ENCODE results near the gene ABCA4.

The ABCA4 gene

DNA sequence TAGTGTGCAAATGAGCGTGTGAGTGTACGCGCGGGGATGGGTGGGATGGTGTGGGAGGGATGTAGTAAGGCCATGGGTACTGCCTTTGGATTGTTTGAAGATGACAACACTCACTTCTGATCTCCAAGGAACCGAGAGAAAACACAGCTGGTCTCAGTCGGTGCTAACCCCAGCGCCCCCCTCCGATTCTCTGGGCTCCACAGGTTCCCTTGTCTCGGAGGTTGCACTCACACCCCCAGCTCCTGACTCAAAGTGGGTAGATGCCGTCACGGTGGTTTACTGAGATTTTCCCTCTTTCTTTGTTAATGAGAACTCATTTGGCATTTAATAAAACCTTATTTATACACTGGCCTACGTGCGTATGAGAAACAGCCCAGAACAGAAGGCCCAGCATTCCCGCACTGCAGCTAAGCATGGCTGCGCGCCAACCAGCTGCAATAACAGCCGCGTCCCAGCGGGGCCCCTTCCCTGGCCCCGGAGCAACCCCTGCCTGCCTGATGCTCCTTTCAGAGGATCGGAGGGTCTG lies 25.8 kb downstream of the ABCA4 start:
- Histone ChIP-seq H3K4me2 (ENCODE audit: insufficient read depth, low read length, poor library complexity, severe bottlenecking) (no peak overlapping the region), H3K18ac (ENCODE audit: low read length) (peak overlapping the region; percentile 68), H3K9ac (ENCODE audit: low read depth, low read length, poor library complexity) (no peak overlapping the region), H3K27me3 (ENCODE audit: control insufficient read depth in 3 of 3, insufficient read depth in 3 of 3, low read depth in 1 of 3, low read length in 3 of 3) (no peaks in the 10 kb centered on the region), H2BK12ac (ENCODE audit: low read length) (no peak overlapping the region), H3K9me3 (replicated peaks in 1 of 2; ENCODE audit: control insufficient read depth in 2 of 2, insufficient read depth in 1 of 2, low read depth in 1 of 2, low read length in 2 of 2) (no peaks in the 10 kb centered on the region), H3K4ac (ENCODE audit: low read length) (no peak overlapping the region), H2AFZ (ENCODE audit: low read length) (no peak overlapping the region), H3K4me3 (ENCODE audit: low read length in 2 of 2) (no peak overlapping the region), H3K23ac (ENCODE audit: low read depth, low read length, poor library complexity) (no peak overlapping the region), H3K27ac (replicated peaks; ENCODE audit: low read length) (no peak overlapping the region), H3K79me1 (ENCODE audit: low read depth, low read length) (no peaks in the 10 kb centered on the region), H2BK120ac (ENCODE audit: low read depth, low read length) (no peak overlapping the region), H3K14ac (ENCODE audit: low read length) (no peak overlapping the region), H2BK5ac (ENCODE audit: low read length) (peak overlapping the region; percentile 22), H2BK15ac (ENCODE audit: low read length) (no peak overlapping the region), H4K91ac (ENCODE audit: low read depth, low read length, poor library complexity) (no peak overlapping the region), H2AK5ac (ENCODE audit: low read depth, low read length) (peak overlapping the region; percentile 38), H3K36me3 (replicated peaks in 1 of 2; ENCODE audit: control insufficient read depth in 2 of 2, insufficient read depth in 2 of 2, low read length in 2 of 2) (no peaks in the 10 kb centered on the region), H4K8ac (ENCODE audit: low read depth, low read length) (no peak overlapping the region), H3K4me1 (ENCODE audit: control insufficient read depth in 2 of 2, insufficient read depth in 1 of 2, low read depth in 1 of 2, low read length in 2 of 2) (peaks cover 30% of the 10 kb centered on the region in 2 donors)
- 100% methylated on average over 4 of the region's 21 CpGs; no CpG with 5 or more reads in 1 of the 2 donors for WGBS, 2 donors (ENCODE audit: extremely low coverage in 2 of 2, insufficient read length in 2 of 2, insufficient replicate concordance in 1 of 2)
- DNase-seq (ENCODE audit: low spot score), result no peak

GRCh38 chr1:94094469-94095111 lies 26.4 kb downstream of the ABCA4 start:
- Histone ChIP-seq H3K27ac (replicated peaks; ENCODE audit: low read length) (peak overlapping the region; percentile 4), H2BK12ac (ENCODE audit: low read length) (no peak overlapping the region), H3K4me3 (ENCODE audit: low read length in 2 of 2) (no peak overlapping the region), H2BK5ac (ENCODE audit: low read length) (no peak overlapping the region), H4K91ac (ENCODE audit: low read depth, low read length, poor library complexity) (no peak overlapping the region), H3K9me3 (replicated peaks in 1 of 2; ENCODE audit: control insufficient read depth in 2 of 2, insufficient read depth in 1 of 2, low read depth in 1 of 2, low read length in 2 of 2) (no peaks in the 10 kb centered on the region), H3K9ac (ENCODE audit: low read depth, low read length, poor library complexity) (no peak overlapping the region), H3K14ac (ENCODE audit: low read length) (no peak overlapping the region), H2BK15ac (ENCODE audit: low read length) (no peak overlapping the region), H3K4me2 (ENCODE audit: insufficient read depth, low read length, poor library complexity, severe bottlenecking) (no peak overlapping the region), H3K4me1 (ENCODE audit: control insufficient read depth in 2 of 2, insufficient read depth in 1 of 2, low read depth in 1 of 2, low read length in 2 of 2) (peaks cover 30% of the 10 kb centered on the region in 2 donors), H3K36me3 (replicated peaks in 1 of 2; ENCODE audit: control insufficient read depth in 2 of 2, insufficient read depth in 2 of 2, low read length in 2 of 2) (no peaks in the 10 kb centered on the region), H3K18ac (ENCODE audit: low read length) (peak overlapping the region; percentile 68), H2AFZ (ENCODE audit: low read length) (peak overlapping the region; percentile 80), H3K79me1 (ENCODE audit: low read depth, low read length) (no peaks in the 10 kb centered on the region), H4K8ac (ENCODE audit: low read depth, low read length) (no peak overlapping the region), H2BK120ac (ENCODE audit: low read depth, low read length) (no peak overlapping the region), H3K27me3 (ENCODE audit: control insufficient read depth in 3 of 3, insufficient read depth in 3 of 3, low read depth in 1 of 3, low read length in 3 of 3) (no peaks in the 10 kb centered on the region), H3K23ac (ENCODE audit: low read depth, low read length, poor library complexity) (no peak overlapping the region), H2AK5ac (ENCODE audit: low read depth, low read length) (peak overlapping the region; percentile 38), H3K4ac (ENCODE audit: low read length) (no peak overlapping the region)
- no peak for DNase-seq (ENCODE audit: low spot score)
- WGBS, 2 donors (ENCODE audit: extremely low coverage in 2 of 2, insufficient read length in 2 of 2, insufficient replicate concordance in 1 of 2), result 100% methylated on average over 2 of the region's 14 CpGs; no CpG with 5 or more reads in 1 of the 2 donors

DNA sequence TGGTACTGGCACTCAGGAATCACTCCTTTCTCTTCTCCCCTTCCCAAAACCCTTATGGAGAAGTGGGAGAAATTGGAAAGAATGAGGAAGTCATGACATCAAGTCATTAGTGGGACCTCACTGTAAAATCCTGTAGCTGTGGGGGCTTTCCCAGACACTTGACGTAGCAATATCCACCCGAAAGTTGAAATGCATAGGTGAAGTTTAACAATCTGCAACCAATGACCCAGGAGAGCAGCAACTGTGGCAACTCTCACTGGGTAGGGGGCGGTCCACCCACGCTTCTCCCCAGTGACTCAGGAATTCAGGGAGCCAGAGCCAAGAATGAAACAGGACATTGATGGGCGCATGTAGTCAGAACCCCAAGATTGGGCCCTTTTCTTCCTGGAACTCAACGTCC lies 27.0 kb downstream of the ABCA4 start:
- H3K9me3 ChIP-seq (replicated peaks in 1 of 2; ENCODE audit: control insufficient read depth in 2 of 2, insufficient read depth in 1 of 2, low read depth in 1 of 2, low read length in 2 of 2), result no peaks in the 10 kb centered on the region
- no peak overlapping the region for H2BK15ac ChIP-seq (ENCODE audit: low read length)
- no peak overlapping the region for H3K23ac ChIP-seq (ENCODE audit: low read depth, low read length, poor library complexity)
- peaks cover 30% of the 10 kb centered on the region in 2 donors for H3K4me1 ChIP-seq (ENCODE audit: control insufficient read depth in 2 of 2, insufficient read depth in 1 of 2, low read depth in 1 of 2, low read length in 2 of 2)
- no peak overlapping the region for H3K18ac ChIP-seq (ENCODE audit: low read length)
- H3K27ac ChIP-seq (replicated peaks; ENCODE audit: low read length), result no peak overlapping the region
- no peak overlapping the region for H2BK120ac ChIP-seq (ENCODE audit: low read depth, low read length)
- H4K8ac ChIP-seq (ENCODE audit: low read depth, low read length), result no peak overlapping the region
- no peak overlapping the region for H3K14ac ChIP-seq (ENCODE audit: low read length)
- H2BK12ac ChIP-seq (ENCODE audit: low read length), result no peak overlapping the region
- peak overlapping the region; percentile 80 for H2AFZ ChIP-seq (ENCODE audit: low read length)
- no peak for DNase-seq (ENCODE audit: low spot score)
- H4K91ac ChIP-seq (ENCODE audit: low read depth, low read length, poor library complexity), result no peak overlapping the region
- no peak overlapping the region for H2BK5ac ChIP-seq (ENCODE audit: low read length)
- WGBS, 2 donors (ENCODE audit: extremely low coverage in 2 of 2, insufficient read length in 2 of 2, insufficient replicate concordance in 1 of 2), result no CpG with 5 or more reads among the region's 6 CpGs
- H3K4me3 ChIP-seq (ENCODE audit: low read length in 2 of 2), result no peak overlapping the region
- no peaks in the 10 kb centered on the region for H3K27me3 ChIP-seq (ENCODE audit: control insufficient read depth in 3 of 3, insufficient read depth in 3 of 3, low read depth in 1 of 3, low read length in 3 of 3)
- no peaks in the 10 kb centered on the region for H3K79me1 ChIP-seq (ENCODE audit: low read depth, low read length)
- H3K36me3 ChIP-seq (replicated peaks in 1 of 2; ENCODE audit: control insufficient read depth in 2 of 2, insufficient read depth in 2 of 2, low read length in 2 of 2), result no peaks in the 10 kb centered on the region
- H3K9ac ChIP-seq (ENCODE audit: low read depth, low read length, poor library complexity), result no peak overlapping the region
- H3K4ac ChIP-seq (ENCODE audit: low read length), result no peak overlapping the region
- no peak overlapping the region for H2AK5ac ChIP-seq (ENCODE audit: low read depth, low read length)
- H3K4me2 ChIP-seq (ENCODE audit: insufficient read depth, low read length, poor library complexity, severe bottlenecking), result no peak overlapping the region

DNA sequence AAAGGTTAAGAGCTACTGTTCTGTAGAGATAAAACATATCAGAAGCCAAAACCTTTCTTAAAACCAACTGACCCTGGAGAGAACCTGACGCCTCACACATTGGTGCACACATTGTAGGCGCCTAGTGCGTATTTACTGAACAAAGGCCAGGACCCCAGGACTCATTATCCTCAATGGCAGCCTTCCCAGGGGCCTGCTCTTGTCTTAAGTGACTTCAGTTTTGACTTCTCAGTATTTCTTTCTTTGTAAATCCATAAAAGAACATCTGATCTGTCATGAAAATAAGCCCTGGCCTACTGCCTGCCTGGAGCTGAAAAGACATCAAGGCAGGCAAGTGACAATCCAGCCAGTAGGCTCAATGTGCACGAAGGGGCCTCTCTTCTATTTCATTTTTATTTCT lies 27.6 kb downstream of the ABCA4 start:
- Histone ChIP-seq H3K79me1 (ENCODE audit: low read depth, low read length) (no peaks in the 10 kb centered on the region), H3K23ac (ENCODE audit: low read depth, low read length, poor library complexity) (no peak overlapping the region), H4K91ac (ENCODE audit: low read depth, low read length, poor library complexity) (no peak overlapping the region), H4K8ac (ENCODE audit: low read depth, low read length) (no peak overlapping the region), H3K4me2 (ENCODE audit: insufficient read depth, low read length, poor library complexity, severe bottlenecking) (no peak overlapping the region), H3K27ac (replicated peaks; ENCODE audit: low read length) (no peak overlapping the region), H3K4me3 (ENCODE audit: low read length in 2 of 2) (no peak overlapping the region), H3K4me1 (ENCODE audit: control insufficient read depth in 2 of 2, insufficient read depth in 1 of 2, low read depth in 1 of 2, low read length in 2 of 2) (peaks cover 30% of the 10 kb centered on the region in 2 donors), H3K14ac (ENCODE audit: low read length) (no peak overlapping the region), H3K18ac (ENCODE audit: low read length) (no peak overlapping the region), H3K9me3 (replicated peaks in 1 of 2; ENCODE audit: control insufficient read depth in 2 of 2, insufficient read depth in 1 of 2, low read depth in 1 of 2, low read length in 2 of 2) (peaks cover 0 to 2% of the 10 kb centered on the region in 2 donors), H2AFZ (ENCODE audit: low read length) (peak overlapping the region; percentile 4), H3K36me3 (replicated peaks in 1 of 2; ENCODE audit: control insufficient read depth in 2 of 2, insufficient read depth in 2 of 2, low read length in 2 of 2) (no peaks in the 10 kb centered on the region), H2BK5ac (ENCODE audit: low read length) (no peak overlapping the region), H3K4ac (ENCODE audit: low read length) (no peak overlapping the region), H3K9ac (ENCODE audit: low read depth, low read length, poor library complexity) (no peak overlapping the region), H2BK12ac (ENCODE audit: low read length) (no peak overlapping the region), H2BK120ac (ENCODE audit: low read depth, low read length) (no peak overlapping the region), H3K27me3 (ENCODE audit: control insufficient read depth in 3 of 3, insufficient read depth in 3 of 3, low read depth in 1 of 3, low read length in 3 of 3) (no peaks in the 10 kb centered on the region), H2BK15ac (ENCODE audit: low read length) (no peak overlapping the region), H2AK5ac (ENCODE audit: low read depth, low read length) (no peak overlapping the region)
- DNase-seq (ENCODE audit: low spot score), result no peak
- no CpG with 5 or more reads among the region's 4 CpGs for whole genome bisulfite sequencing, 2 donors (ENCODE audit: extremely low coverage in 2 of 2, insufficient read length in 2 of 2, insufficient replicate concordance in 1 of 2)

All from neuronal stem cell (in vitro differentiated cells).